GM23338 (cell line): ENCODE results near the gene DUSP8. TPM values are rescaled to one million over a fixed set of nuclear protein-coding genes. Genes with fewer than 3 reads are reported as not detected.
"Not testable (repeated sequence)": the region's sequence is repeated elsewhere in the genome, so short reads cannot be mapped to it uniquely, and the experiment has no call there.

Experiments used
- ATAC-seq: fragments of 200-7000 bp; cut with Tn5 transposase; 3 replicates; pipeline ENCODE4 v1.9.1; 2020
- DNase-seq: peaks from one replicate; pipeline ENCODE4 v3.0.0-alpha.2; 2015; ENCODE audit warnings: low spot score
- H2AFZ ChIP-seq: fragments of 200-600 bp; sonication (generic); 2 replicates; pipeline ENCODE4 v1.8.0; 2016; ENCODE audit warnings: antibody characterized with exemption, mild to moderate bottlenecking, moderate library complexity
- H3F3A ChIP-seq: fragments of 200-600 bp; sonication (generic); replicated peaks from 2 replicates; pipeline ENCODE4 v1.8.0; 2017; ENCODE audit warnings: antibody characterized with exemption, mixed run types, low read depth
- H3K27ac ChIP-seq: fragments of 200-600 bp; sonication (generic); 2 replicates; pipeline ENCODE4 v1.6.1; 2016; ENCODE audit warnings: low read depth
- H3K27me3 ChIP-seq: fragments of 200-600 bp; sonication (generic); 2 replicates; pipeline ENCODE4 v1.8.0; 2016; ENCODE audit warnings: mild to moderate bottlenecking, mixed run types, moderate library complexity; ENCODE audit not compliant: insufficient read depth
- H3K36me3 ChIP-seq: fragments of 200-600 bp; sonication (generic); 2 replicates; pipeline ENCODE4 v1.8.0; 2016; ENCODE audit warnings: mild to moderate bottlenecking; ENCODE audit not compliant: insufficient read depth
- H3K4me1 ChIP-seq: fragments of 200-600 bp; sonication (generic); 2 replicates; pipeline ENCODE4 v1.8.0; 2016; ENCODE audit warnings: mild to moderate bottlenecking, moderate library complexity; ENCODE audit not compliant: insufficient read depth
- H3K4me2 ChIP-seq: fragments of 200-600 bp; sonication (generic); 2 replicates; pipeline ENCODE4 v1.7.1; 2017; ENCODE audit warnings: mixed run types
- H3K4me3 ChIP-seq: fragments of 200-600 bp; sonication (generic); 2 replicates; pipeline ENCODE4 v1.6.1; 2016; ENCODE audit warnings: mixed run types
- H3K79me2 ChIP-seq: fragments of 200-600 bp; sonication (generic); replicated peaks from 2 replicates; pipeline ENCODE4 v1.8.0; 2017; ENCODE audit warnings: mild to moderate bottlenecking; ENCODE audit not compliant: insufficient read depth
- H3K9me2 ChIP-seq: fragments of 200-600 bp; sonication (generic); 2 replicates; pipeline ENCODE4 v1.8.0; 2017; ENCODE audit not compliant: insufficient read depth
- H4K20me1 ChIP-seq: fragments of 200-600 bp; sonication (generic); replicated peaks from 2 replicates; pipeline ENCODE4 v1.8.0; 2017; ENCODE audit warnings: mild to moderate bottlenecking; ENCODE audit not compliant: insufficient read depth
- H3K27ac Mint-ChIP-seq: 2 replicates; pipeline ENCODE4 v1.8.0; 2020; ENCODE audit warnings: inconsistent platforms, mild to moderate bottlenecking, moderate library complexity, mixed read lengths
- H3K27me3 Mint-ChIP-seq: 3 replicates; pipeline ENCODE4 v1.8.0; 2022; ENCODE audit warnings: low read depth, mild to moderate bottlenecking, moderate library complexity, mixed read lengths, inconsistent platforms; ENCODE audit not compliant: insufficient read depth, poor library complexity
- H3K36me3 Mint-ChIP-seq: 3 replicates; pipeline ENCODE4 v1.8.0; 2021; ENCODE audit warnings: low read depth, mild to moderate bottlenecking, inconsistent platforms, moderate library complexity, mixed read lengths
- H3K4me1 Mint-ChIP-seq: 3 replicates; pipeline ENCODE4 v1.8.0; 2020; ENCODE audit warnings: mild to moderate bottlenecking, inconsistent platforms, mixed read lengths
- H3K4me3 Mint-ChIP-seq: 3 replicates; pipeline ENCODE4 v1.8.0; 2021; ENCODE audit warnings: moderate library complexity, mild to moderate bottlenecking, inconsistent platforms, mixed read lengths
- H3K9me3 Mint-ChIP-seq: 3 replicates; pipeline ENCODE4 v1.8.0; 2020; ENCODE audit warnings: moderate library complexity, mild to moderate bottlenecking, inconsistent platforms, mixed read lengths
- CREB1 ChIP-seq: fragments of 250-450 bp; sonication (Bioruptor Pico); IDR thresholded peaks from 2 replicates; pipeline ENCODE4 v1.5.0; 2020; ENCODE audit warnings: low read depth, mild to moderate bottlenecking, moderate library complexity
- EZH2 ChIP-seq: fragments of 200-600 bp; sonication (generic); IDR thresholded peaks from one replicate; pipeline ENCODE4 v1.8.0; 2017; ENCODE audit warnings: antibody characterized with exemption, mild to moderate bottlenecking, low read depth; ENCODE audit not compliant: unreplicated experiment
- EZH2phosphoT487 ChIP-seq: fragments of 200-600 bp; sonication (generic); IDR thresholded peaks from one replicate; pipeline ENCODE4 v1.8.1; 2018; ENCODE audit warnings: antibody characterized with exemption; ENCODE audit not compliant: unreplicated experiment
- JUNB ChIP-seq: IDR thresholded peaks from one replicate; pipeline ENCODE4 v1.6.1; 2016; ENCODE audit warnings: antibody characterized with exemption; ENCODE audit not compliant: unreplicated experiment
- REST ChIP-seq: IDR thresholded peaks from one replicate; pipeline ENCODE4 v1.6.1; 2018; ENCODE audit warnings: antibody characterized with exemption; ENCODE audit not compliant: unreplicated experiment
- STAT1 ChIP-seq: IDR thresholded peaks from one replicate; pipeline ENCODE4 v1.6.1; 2016; ENCODE audit warnings: antibody characterized with exemption; ENCODE audit not compliant: unreplicated experiment
- ZNF114 ChIP-seq: fragments of 250-450 bp; sonication (Bioruptor Pico); IDR thresholded peaks from 2 replicates; pipeline ENCODE4 v1.5.0; 2020; ENCODE audit warnings: mild to moderate bottlenecking, moderate library complexity
- ZNF331 ChIP-seq: fragments of 250-450 bp; sonication (Bioruptor Pico); IDR thresholded peaks from 2 replicates; pipeline ENCODE4 v1.5.0; 2020; ENCODE audit warnings: low read depth, mild to moderate bottlenecking, moderate library complexity
- ZNF462 ChIP-seq: fragments of 250-450 bp; sonication (Bioruptor Pico); IDR thresholded peaks from 2 replicates; pipeline ENCODE4 v1.5.0; 2020; ENCODE audit warnings: mild to moderate bottlenecking, moderate library complexity
- polyA plus RNA-seq: library from polyadenylated mRNA; unstranded; fragments of >200 nt; fragmentation: Nextera tagmentation; extraction: Ambion mirVana; gene quantifications from 2 replicates; pipeline ENCODE4 v1.2.1, GENCODE V29; 2016
- total RNA-seq: library from RNA; depleted of rRNA; stranded (reverse); fragments of >200 nt; shearing (Covaris generic); gene quantifications from 2 replicates; pipeline ENCODE4 v1.2.3, GENCODE V29; 2014

Gene DUSP8
- total and polyA plus RNA-seq, 2 experiments from 2014 or later: 1.1 TPM

GRCh38 chr11:1601663-1602062 is 29.6 kb upstream of the DUSP8 start:
- Mint-ChIP-seq H3K9me3 (peaks cover 22% of the 10 kb centered on the region; the same call in 2 of the 3 replicates), H3K4me1 (peaks cover 19% of the 10 kb centered on the region), H3K27me3 (peaks cover 12% of the 10 kb centered on the region)
- H3K79me2 ChIP-seq, H3K4me1 ChIP-seq, H3K27ac Mint-ChIP-seq, H3K36me3 Mint-ChIP-seq, H3K36me3 ChIP-seq, DNase-seq, H3K4me2 ChIP-seq, H3K4me3 ChIP-seq, H3F3A ChIP-seq, ATAC-seq, H3K9me2 ChIP-seq, H2AFZ ChIP-seq, H4K20me1 ChIP-seq, H3K27ac ChIP-seq, H3K4me3 Mint-ChIP-seq, H3K27me3 ChIP-seq: not testable (repeated sequence)

- no peak for DNase-seq
- H3K27me3 Mint-ChIP-seq: peaks cover 13% of the 10 kb centered on the region
These were observed 28.6 kb upstream of the DUSP8 start for GRCh38 chr11:1600626-1601025.

More at GRCh38 chr11:1600626-1601025, 28.6 kb upstream of the DUSP8 start:
- H3K36me3 ChIP-seq: no peaks in the 10 kb centered on the region
- H3K36me3 Mint-ChIP-seq: peaks cover 5% of the 10 kb centered on the region; the same call in 1 of the 3 replicates
- H3K9me2 ChIP-seq: no peaks in the 10 kb centered on the region
- H3K27ac Mint-ChIP-seq: no peak overlapping the region
- H3K4me2 ChIP-seq: peak overlapping the region; percentile 23; the same call in 1 of the 2 replicates
- peaks cover 22% of the 10 kb centered on the region; the same call in 2 of the 3 replicates for H3K9me3 Mint-ChIP-seq
- peaks cover 13% of the 10 kb centered on the region; the same call in 1 of the 2 replicates for H3F3A ChIP-seq
- no peaks in the 10 kb centered on the region for H3K79me2 ChIP-seq
- no peak overlapping the region for H3K4me3 Mint-ChIP-seq
- no peaks in the 10 kb centered on the region for H4K20me1 ChIP-seq
- no peak overlapping the region for H3K4me3 ChIP-seq
- no peak for TF ChIP-seq CREB1
- TF ChIP-seq ZNF114 (CRISPR knock-in tag): no peak
- no peak for TF ChIP-seq EZH2phosphoT487
- TF ChIP-seq JUNB: no peak
- no peak for TF ChIP-seq STAT1
- no peak for TF ChIP-seq ZNF331 (CRISPR knock-in tag)
- no peak for TF ChIP-seq REST
- TF ChIP-seq ZNF462 (CRISPR knock-in tag): no peak
- no peak for TF ChIP-seq EZH2
- H3K27me3 ChIP-seq: no peaks in the 10 kb centered on the region
- H3K27ac ChIP-seq: no peak overlapping the region
- no peak overlapping the region for H2AFZ ChIP-seq
- no peak for ATAC-seq
- peaks cover 27% of the 10 kb centered on the region for H3K4me1 Mint-ChIP-seq
- peaks cover 17% of the 10 kb centered on the region for H3K4me1 ChIP-seq
